Keratinocyte (primary cell): ENCODE measurements around the gene FHAD1. TPM values are rescaled to one million over a fixed set of nuclear protein-coding genes. Genes with fewer than 3 reads are reported as not detected.

Experiments
- DNase-seq: peaks from one replicate; pipeline ENCODE4 v3.0.0-alpha.2; 2011; ENCODE audit warnings: low read depth, missing footprints, low spot score
- FAIRE-seq: peaks from 2 replicates; lab custom pipeline; 2011; peaks lifted over from hg19 to GRCh38; lab: Jason Lieb, UNC
- H2AFZ ChIP-seq: 2 replicates; pipeline ENCODE4 v1.6.0; 2012; ENCODE audit warnings: low read length, control low read depth, inconsistent platforms; ENCODE audit not compliant: control insufficient read depth
- H3K27ac ChIP-seq: 2 replicates; pipeline ENCODE4 v1.5.1; 2011; ENCODE audit warnings: low read length; ENCODE audit not compliant: control insufficient read depth, insufficient read depth
- H3K27me3 ChIP-seq: 3 replicates; pipeline ENCODE4 v1.6.0; 2011; ENCODE audit warnings: low read length; ENCODE audit not compliant: control insufficient read depth, insufficient read depth; ENCODE audit errors: extremely low read depth
- H3K36me3 ChIP-seq, 2 experiments: 2 replicates in 1 of 2; 3 replicates in 1 of 2; pipeline ENCODE4 v1.5.1; 2011; ENCODE audit warnings: low read length in 2 of 2, mild to moderate bottlenecking in 1 of 2; ENCODE audit not compliant: control insufficient read depth in 2 of 2, insufficient read depth in 2 of 2; ENCODE audit errors: extremely low read depth in 1 of 2
- H3K4me1 ChIP-seq: 3 replicates; pipeline ENCODE4 v1.5.1; 2011; ENCODE audit warnings: low read length; ENCODE audit not compliant: control insufficient read depth, insufficient read depth; ENCODE audit errors: extremely low read depth
- H3K4me2 ChIP-seq: 3 replicates; pipeline ENCODE4 v1.6.0; 2011; ENCODE audit warnings: low read depth, low read length; ENCODE audit not compliant: control insufficient read depth, insufficient read depth; ENCODE audit errors: extremely low read depth
- H3K4me3 ChIP-seq, 3 experiments: fragments of 200-600 bp in 1 of 3; sonication (generic) in 1 of 3; 2 replicates in 2 of 3; 3 replicates in 1 of 3; pipeline ENCODE4 v1.5.1; 2011 to 2016; ENCODE audit warnings: low read length in 3 of 3, mild to moderate bottlenecking in 3 of 3, control low read depth in 2 of 3, inconsistent platforms in 1 of 3, low read depth in 1 of 3, mixed read lengths in 1 of 3, mixed run types in 1 of 3, moderate library complexity in 1 of 3; ENCODE audit not compliant: control insufficient read depth in 2 of 3, insufficient read depth in 2 of 3; ENCODE audit errors: extremely low read depth in 1 of 3
- H3K79me2 ChIP-seq: 2 replicates; pipeline ENCODE4 v1.6.0; 2012; ENCODE audit warnings: low read length; ENCODE audit not compliant: control insufficient read depth, insufficient read depth
- H3K9ac ChIP-seq: 3 replicates; pipeline ENCODE4 v1.6.0; 2011; ENCODE audit warnings: low read length; ENCODE audit not compliant: control insufficient read depth, insufficient read depth; ENCODE audit errors: extremely low read depth
- H3K9me1 ChIP-seq: 3 replicates; pipeline ENCODE4 v1.6.0; 2011; ENCODE audit warnings: low read length; ENCODE audit not compliant: control insufficient read depth, insufficient read depth; ENCODE audit errors: extremely low read depth
- H3K9me3 ChIP-seq: 2 replicates; pipeline ENCODE4 v1.5.1; 2012; ENCODE audit warnings: low read depth, low read length; ENCODE audit not compliant: control insufficient read depth
- H4K20me1 ChIP-seq: 3 replicates; pipeline ENCODE4 v1.6.0; 2011; ENCODE audit warnings: low read length; ENCODE audit not compliant: control insufficient read depth, insufficient read depth; ENCODE audit errors: extremely low read depth
- CTCF ChIP-seq, 3 experiments: IDR thresholded peaks in 1 of 3; conservative IDR thresholded peaks in 1 of 3; optimal IDR thresholded peaks in 1 of 3; 2 replicates in 2 of 3; 3 replicates in 1 of 3; pipeline versions ENCODE3 to v1.5.1; 2011; ENCODE audit warnings: low read length in 3 of 3, mild to moderate bottlenecking in 3 of 3, moderate library complexity in 2 of 3, control low read depth in 1 of 3, inconsistent platforms in 1 of 3; ENCODE audit not compliant: insufficient read depth in 2 of 3; ENCODE audit errors: extremely low read depth in 1 of 3
- EZH2 ChIP-seq: IDR thresholded peaks from one replicate; pipeline ENCODE4 v1.6.1; 2012; ENCODE audit warnings: inconsistent platforms, mild to moderate bottlenecking, low read length, moderate library complexity
- dilution Hi-C: fragments of 300-500 bp; cut with MboI; formaldehyde crosslinking; loops from one replicate; pipeline ENCODE4 v1.7.0; 2020; ENCODE audit warnings: low sequenced_read_pairs; ENCODE audit not compliant: extremely low pct_ligation_motif_present
- polyA plus RNA-seq, 5 experiments: library from polyadenylated mRNA; depleted of rRNA in 3 of 5; stranded (reverse) in 3 of 5; stranded (forward) in 1 of 5; unstranded in 1 of 5; fragments of >200 nt; gene quantifications; 1 replicate in 1 of 5; 2 replicates in 3 of 5; 3 replicates in 1 of 5; pipeline versions ENCODE4 v1.2.1 to v1.2.3, GENCODE V29; 2011 to 2012; ENCODE audit warnings: missing spikeins in 2 of 5, low read depth in 1 of 5, low replicate concordance in 1 of 5

The FHAD1 gene
- polyA plus RNA-seq, 1 donor (not counting 4 experiments of a cell fraction or from before 2014, with no cell fraction given), result 0.09 TPM

GRCh38 chr1:15257309-15257708 is 10.3 kb downstream of the FHAD1 start:
- Histone ChIP-seq H3K4me1 (peaks cover 6% of the 10 kb centered on the region), H3K9me1 (no peaks in the 10 kb centered on the region), H3K36me3 (no peaks in the 10 kb centered on the region), H2AFZ (no peak overlapping the region), H3K9ac (no peak overlapping the region), H3K4me2 (no peak overlapping the region), H4K20me1 (no peaks in the 10 kb centered on the region), H3K27me3 (no peaks in the 10 kb centered on the region), H3K79me2 (no peaks in the 10 kb centered on the region), H3K27ac (no peak overlapping the region), H3K9me3 (no peaks in the 10 kb centered on the region), H3K4me3 (no peak overlapping the region)
- FAIRE-seq, result no peak
- no peak for TF ChIP-seq EZH2
- TF ChIP-seq CTCF (optimal IDR thresholded peaks at IDR 0.05 in 1 of 3, IDR thresholded peaks at IDR 0.05 in 1 of 3, conservative IDR thresholded peaks at IDR 0.05 in 1 of 3; ENCODE audit: extremely low read depth in 1 of 3, insufficient read depth in 2 of 3, low read length in 3 of 3), result no peak
- dilution Hi-C loops, result no loop called here
- DNase-seq, result no peak

- no peak overlapping the region for H3K27ac ChIP-seq
- H4K20me1 ChIP-seq, result no peaks in the 10 kb centered on the region
- H3K4me2 ChIP-seq, result no peak overlapping the region
- no peak overlapping the region for H2AFZ ChIP-seq
- no peaks in the 10 kb centered on the region for H3K36me3 ChIP-seq
- dilution Hi-C loops, result no loop called here
- no peaks in the 10 kb centered on the region for H3K27me3 ChIP-seq
- no peaks in the 10 kb centered on the region for H3K9me3 ChIP-seq
- FAIRE-seq, result no peak
- no peaks in the 10 kb centered on the region for H3K79me2 ChIP-seq
- H3K4me3 ChIP-seq, result no peak overlapping the region
- no peak for DNase-seq
- TF ChIP-seq EZH2, result no peak
- H3K4me1 ChIP-seq, result peaks cover 6% of the 10 kb centered on the region
- no peaks in the 10 kb centered on the region for H3K9me1 ChIP-seq
- no peak overlapping the region for H3K9ac ChIP-seq
These were observed 12.0 kb downstream of the FHAD1 start for GRCh38 chr1:15258833-15259621.
